ENCODE data around the gene PLEKHG2. TPM values are rescaled to one million over a fixed set of nuclear protein-coding genes. Genes with fewer than 3 reads are reported as not detected.

The PLEKHG2 gene
- total RNA-seq: 14.1 TPM
- long read RNA-seq, partial matches to known transcripts: 1 of 2 reads
- long read RNA-seq, other reads (novel, unspliced or antisense): 1 of 2 reads

GRCh38 chr19:39412100-39412866, at the start of gene PLEKHG2:
Gene PLEKHG2, plus strand, starts transcription at chr19:39412669. Its CDS starts 1,418 bp downstream, at chr19:39414087.
- Histone ChIP-seq H3K36me3 (peaks cover 22% of the 10 kb centered on the region), H3K4me3 (peak within 1 kb of the TSS; percentile 87), H3K27ac (replicated peaks) (peak within 1 kb of the TSS; percentile 99), H3K4me1 (peaks cover 89% of the 10 kb centered on the region), H3K27me3 (ENCODE audit: low read depth) (no peaks in the 10 kb centered on the region), H3K9me3 (replicated peaks) (no peaks in the 10 kb centered on the region)
- peak; percentile 95 for DNase-seq
- intact Hi-C loops (cut with micrococcal nuclease): no loop called here
- TF ChIP-seq CTCF (IDR thresholded peaks at IDR 0.05; ENCODE audit: borderline replicate concordance): peak; percentile 92

GRCh38 chr19:39362682-39363657, 49.5 kb upstream of the PLEKHG2 start:
- intact Hi-C loops (cut with micrococcal nuclease): no loop called here

GRCh38 chr19:39363901-39364457, 48.5 kb upstream of the PLEKHG2 start:
- intact Hi-C loops (cut with micrococcal nuclease): no loop called here
- H3K4me1 ChIP-seq: peaks cover 34% of the 10 kb centered on the region
- no peak for TF ChIP-seq CTCF (IDR thresholded peaks at IDR 0.05; ENCODE audit: borderline replicate concordance)
- DNase-seq: peak; percentile 51
- H3K9me3 ChIP-seq (replicated peaks): no peaks in the 10 kb centered on the region
- no peak overlapping the region for H3K4me3 ChIP-seq
- H3K27me3 ChIP-seq (ENCODE audit: low read depth): no peaks in the 10 kb centered on the region
- H3K36me3 ChIP-seq: peaks cover 65% of the 10 kb centered on the region
- H3K27ac ChIP-seq (replicated peaks): peak overlapping the region; percentile 60

More at GRCh38 chr19:39362682-39363657, 49.5 kb upstream of the PLEKHG2 start:
- no peak overlapping the region for H3K4me3 ChIP-seq
- H3K9me3 ChIP-seq (replicated peaks): no peaks in the 10 kb centered on the region
- H3K4me1 ChIP-seq: peaks cover 34% of the 10 kb centered on the region
- DNase-seq: no peak
- TF ChIP-seq CTCF (IDR thresholded peaks at IDR 0.05; ENCODE audit: borderline replicate concordance): no peak
- peak overlapping the region; percentile 60 for H3K27ac ChIP-seq (replicated peaks)
- H3K27me3 ChIP-seq (ENCODE audit: low read depth): no peaks in the 10 kb centered on the region
- peaks cover 65% of the 10 kb centered on the region for H3K36me3 ChIP-seq

- TF ChIP-seq CTCF (IDR thresholded peaks at IDR 0.05; ENCODE audit: borderline replicate concordance): no peak
- intact Hi-C loops (cut with micrococcal nuclease): no loop called here
- no peak overlapping the region for H3K4me3 ChIP-seq
- H3K27me3 ChIP-seq (ENCODE audit: low read depth): no peaks in the 10 kb centered on the region
- no peaks in the 10 kb centered on the region for H3K9me3 ChIP-seq (replicated peaks)
- DNase-seq: no peak
- H3K4me1 ChIP-seq: peaks cover 34% of the 10 kb centered on the region
- H3K36me3 ChIP-seq: peaks cover 62% of the 10 kb centered on the region
- H3K27ac ChIP-seq (replicated peaks): no peak overlapping the region
These were observed 46.9 kb upstream of the PLEKHG2 start for GRCh38 chr19:39365531-39365930.

- Histone ChIP-seq H3K36me3 (peaks cover 51% of the 10 kb centered on the region), H3K9me3 (replicated peaks) (no peaks in the 10 kb centered on the region), H3K4me1 (peaks cover 31% of the 10 kb centered on the region), H3K27ac (replicated peaks) (no peak overlapping the region), H3K4me3 (no peak overlapping the region), H3K27me3 (ENCODE audit: low read depth) (no peaks in the 10 kb centered on the region)
- no peak for TF ChIP-seq CTCF (IDR thresholded peaks at IDR 0.05; ENCODE audit: borderline replicate concordance)
- no peak for DNase-seq
- intact Hi-C loops (cut with micrococcal nuclease): no loop called here
These were observed 43.3 kb upstream of the PLEKHG2 start for GRCh38 chr19:39369200-39369599.

Measured in left ventricle myocardium inferior (tissue), 1 donor.